Rectal smooth muscle tissue (tissue), 1 donor: Measurements from ENCODE around the gene SNAPC1.
A peak's percentile ranks its signal among the peaks of the same experiment; 100 is the strongest.

Experiments
- H3K27ac ChIP-seq: one replicate; pipeline ENCODE4 v1.7.0; 2013; ENCODE audit warnings: low read depth, low read length, inconsistent platforms
- H3K27me3 ChIP-seq: one replicate; pipeline ENCODE4 v1.7.0; 2013; ENCODE audit warnings: low read length; ENCODE audit not compliant: control insufficient read depth, insufficient read depth
- H3K36me3 ChIP-seq: one replicate; pipeline ENCODE4 v1.7.0; 2013; ENCODE audit warnings: low read length; ENCODE audit not compliant: control insufficient read depth, insufficient read depth
- H3K4me1 ChIP-seq: one replicate; pipeline ENCODE4 v1.7.0; 2013; ENCODE audit warnings: low read length; ENCODE audit not compliant: control insufficient read depth, insufficient read depth
- H3K4me3 ChIP-seq: one replicate; pipeline ENCODE4 v1.7.0; 2013; ENCODE audit warnings: low read length
- H3K9ac ChIP-seq: one replicate; pipeline ENCODE4 v1.7.0; 2013; ENCODE audit warnings: low read length

Gene SNAPC1

GRCh38 chr14:61774861-61775260 lies 12.6 kb downstream of the SNAPC1 start:
- no peaks in the 10 kb centered on the region for H3K4me1 ChIP-seq
- no peak overlapping the region for H3K9ac ChIP-seq
- H3K27ac ChIP-seq, result no peak overlapping the region
- H3K27me3 ChIP-seq, result no peaks in the 10 kb centered on the region
- peaks cover 3% of the 10 kb centered on the region for H3K36me3 ChIP-seq
- no peak overlapping the region for H3K4me3 ChIP-seq

DNA sequence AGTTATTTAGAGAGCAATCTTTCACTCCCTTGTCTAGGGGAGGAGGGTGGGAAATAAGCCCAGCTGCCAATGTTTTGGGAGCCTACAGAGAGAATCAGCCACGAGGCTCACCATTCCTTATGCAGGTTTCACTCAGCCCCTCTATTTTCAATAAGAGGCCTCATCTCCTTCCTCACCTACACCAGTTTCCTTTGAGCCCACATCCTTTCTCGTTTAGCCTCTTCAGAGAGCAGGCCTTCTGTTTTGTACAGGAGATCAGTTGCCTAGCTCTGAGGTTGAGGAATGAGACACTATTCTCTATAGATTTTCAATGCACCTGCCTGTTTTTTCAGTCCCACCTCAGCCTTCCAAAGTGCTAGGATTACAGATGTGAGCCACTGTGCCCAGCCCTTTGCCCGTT lies 17.9 kb downstream of the SNAPC1 start:
- H3K36me3 ChIP-seq, result no peaks in the 10 kb centered on the region
- no peaks in the 10 kb centered on the region for H3K27me3 ChIP-seq
- no peaks in the 10 kb centered on the region for H3K4me1 ChIP-seq
- H3K9ac ChIP-seq, result no peak overlapping the region
- no peak overlapping the region for H3K27ac ChIP-seq
- H3K4me3 ChIP-seq, result no peak overlapping the region

GRCh38 chr14:61797309-61797708 lies 35.1 kb downstream of the SNAPC1 start:
- H3K4me3 ChIP-seq, result no peak overlapping the region
- H3K9ac ChIP-seq, result no peak overlapping the region
- no peak overlapping the region for H3K27ac ChIP-seq
- H3K27me3 ChIP-seq, result no peaks in the 10 kb centered on the region
- no peaks in the 10 kb centered on the region for H3K4me1 ChIP-seq
- H3K36me3 ChIP-seq, result no peaks in the 10 kb centered on the region

DNA sequence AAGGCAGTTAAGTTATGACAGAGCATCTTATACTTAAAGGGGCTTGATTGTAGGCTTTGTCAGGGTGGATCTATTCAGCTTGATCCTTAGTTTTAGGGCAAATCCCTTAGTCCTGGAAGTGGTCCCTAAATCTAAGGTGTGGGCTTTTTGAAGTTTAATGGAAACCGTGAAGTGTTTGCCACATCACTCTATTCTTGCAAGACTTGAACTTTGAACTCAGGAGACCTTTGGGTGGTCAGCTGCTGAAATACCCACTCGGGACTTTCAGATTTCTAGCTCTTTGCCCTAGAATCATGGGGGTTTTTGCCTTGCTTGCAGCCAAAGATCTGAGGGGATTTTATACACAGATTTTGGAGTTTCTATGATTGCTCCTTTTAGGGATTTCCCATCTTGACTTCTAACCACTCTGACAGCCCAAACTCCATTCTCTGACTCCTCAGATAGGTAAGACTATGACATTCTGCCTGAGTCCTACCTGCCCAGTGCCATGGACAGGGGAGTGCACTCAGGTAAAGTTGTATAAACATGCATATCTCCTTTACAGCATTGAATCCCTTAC lies 39.9 kb downstream of the SNAPC1 start:
- Histone ChIP-seq H3K36me3 (no peaks in the 10 kb centered on the region), H3K27me3 (no peaks in the 10 kb centered on the region), H3K27ac (no peak overlapping the region), H3K9ac (no peak overlapping the region), H3K4me3 (no peak overlapping the region), H3K4me1 (no peaks in the 10 kb centered on the region)

GRCh38 chr14:61803755-61804154 lies 41.5 kb downstream of the SNAPC1 start:
- Histone ChIP-seq H3K36me3 (no peaks in the 10 kb centered on the region), H3K4me1 (no peaks in the 10 kb centered on the region), H3K27ac (no peak overlapping the region), H3K27me3 (no peaks in the 10 kb centered on the region), H3K9ac (no peak overlapping the region), H3K4me3 (no peak overlapping the region)

DNA sequence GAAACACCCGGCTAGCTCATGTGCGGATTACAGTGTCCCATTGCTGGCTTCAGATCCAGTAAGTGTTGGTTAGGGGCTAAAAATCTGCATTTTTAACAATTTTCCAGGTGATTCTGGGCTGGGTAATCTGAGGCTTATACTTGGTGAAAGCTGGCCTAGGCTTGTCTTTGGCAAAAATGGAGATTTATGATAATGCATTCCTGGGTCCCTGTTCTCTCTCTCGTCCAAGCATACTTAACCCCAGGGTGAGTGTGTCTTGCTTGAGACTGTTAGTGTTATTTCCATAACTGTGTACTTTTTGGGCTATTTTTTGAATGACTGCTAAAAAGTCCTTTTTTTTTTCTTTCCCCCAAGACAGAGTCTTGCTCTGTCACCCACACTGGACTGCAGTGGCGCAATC lies 43.2 kb downstream of the SNAPC1 start:
- Histone ChIP-seq H3K27me3 (no peaks in the 10 kb centered on the region), H3K4me1 (no peaks in the 10 kb centered on the region), H3K27ac (no peak overlapping the region), H3K36me3 (no peaks in the 10 kb centered on the region), H3K4me3 (no peak overlapping the region), H3K9ac (no peak overlapping the region)

- H3K4me3 ChIP-seq, result no peak overlapping the region
- no peaks in the 10 kb centered on the region for H3K4me1 ChIP-seq
- H3K36me3 ChIP-seq, result no peaks in the 10 kb centered on the region
- no peak overlapping the region for H3K27ac ChIP-seq
- no peak overlapping the region for H3K9ac ChIP-seq
- H3K27me3 ChIP-seq, result peaks cover 8% of the 10 kb centered on the region
These were observed 49.7 kb downstream of the SNAPC1 start for GRCh38 chr14:61811882-61812346.

DNA sequence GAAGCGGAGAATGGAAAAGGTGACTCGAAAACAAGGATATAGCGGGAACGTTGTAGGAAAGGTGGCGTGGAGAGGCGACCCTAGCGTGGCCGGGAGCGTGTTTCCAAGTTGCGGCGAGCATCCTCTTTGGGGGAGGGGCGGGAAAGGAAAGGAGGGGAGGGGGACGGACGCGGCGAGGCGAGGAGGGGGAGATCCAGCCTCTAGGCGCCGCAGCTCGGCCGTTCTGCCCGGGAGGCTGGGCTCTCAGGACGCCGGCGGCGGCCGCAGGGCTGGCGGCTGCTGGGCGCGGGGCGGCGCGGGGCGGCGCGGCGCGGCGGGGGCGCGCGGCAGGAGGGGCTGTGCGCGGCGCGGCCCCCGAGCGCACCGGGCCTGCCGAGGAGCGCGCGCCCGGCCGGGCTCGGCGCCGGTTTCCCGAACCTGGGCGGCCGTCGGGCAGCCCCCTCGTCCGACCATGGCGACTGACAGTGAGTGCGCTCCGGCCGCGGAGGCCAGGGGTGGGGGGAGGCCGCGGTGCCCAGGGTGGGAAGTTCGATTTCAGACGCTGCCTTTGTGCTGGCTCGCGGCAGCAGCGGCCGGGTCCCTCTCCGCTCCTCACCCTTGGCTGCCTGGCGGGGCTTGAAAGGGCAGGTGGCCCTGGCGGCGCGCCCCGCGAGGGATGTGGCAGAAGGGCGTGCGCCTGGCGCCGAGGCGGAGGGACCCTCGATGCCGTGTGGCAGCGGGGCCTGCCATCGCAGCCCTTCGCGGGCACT lies 50.3 kb downstream of the SNAPC1 start, which contains the start of gene SYT16:
Gene SYT16 (plus strand): TSS at position 357 of the 749 bp plus-strand sequence.
- Histone ChIP-seq H3K27ac (no peak within 1 kb of the TSS), H3K4me3 (peak within 1 kb of the TSS; percentile 44), H3K36me3 (no peaks in the 10 kb centered on the region), H3K27me3 (peaks cover 8% of the 10 kb centered on the region), H3K9ac (no peak within 1 kb of the TSS), H3K4me1 (no peaks in the 10 kb centered on the region)

- Histone ChIP-seq H3K4me3 (peak overlapping the region; percentile 44), H3K4me1 (no peaks in the 10 kb centered on the region), H3K27me3 (peaks cover 8% of the 10 kb centered on the region), H3K36me3 (no peaks in the 10 kb centered on the region), H3K27ac (no peak overlapping the region), H3K9ac (no peak overlapping the region)
These were observed 50.9 kb downstream of the SNAPC1 start for GRCh38 chr14:61813096-61813606.

- Histone ChIP-seq H3K36me3 (no peaks in the 10 kb centered on the region), H3K27ac (no peak overlapping the region), H3K27me3 (no peaks in the 10 kb centered on the region)
These were observed 60.2 kb downstream of the SNAPC1 start for GRCh38 chr14:61822458-61822857.

DNA sequence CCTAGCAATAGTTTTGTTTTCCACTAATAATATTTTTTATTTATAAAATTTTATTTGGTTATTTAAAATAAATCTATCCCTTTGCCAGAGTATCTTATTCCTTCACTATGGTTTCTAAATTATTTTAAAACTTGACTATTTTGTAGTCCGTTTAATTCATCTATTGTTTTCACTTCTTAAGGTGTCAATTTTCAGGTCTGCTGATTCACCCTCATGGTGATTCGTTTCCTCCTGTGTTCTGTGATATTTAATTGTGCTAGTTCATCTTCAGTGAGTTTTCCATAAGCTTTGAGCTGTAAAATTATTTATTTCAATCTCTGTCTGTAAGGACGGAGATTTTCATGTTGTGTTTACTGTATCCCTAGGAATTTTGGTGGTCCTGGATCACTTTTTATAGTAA lies 70.6 kb downstream of the SNAPC1 start:
- Histone ChIP-seq H3K27ac (no peak overlapping the region), H3K36me3 (no peaks in the 10 kb centered on the region), H3K4me1 (no peaks in the 10 kb centered on the region), H3K9ac (no peak overlapping the region), H3K4me3 (no peak overlapping the region), H3K27me3 (no peaks in the 10 kb centered on the region)

More at GRCh38 chr14:61822458-61822857, 60.2 kb downstream of the SNAPC1 start:
- Histone ChIP-seq H3K9ac (no peak overlapping the region), H3K4me3 (no peak overlapping the region), H3K4me1 (no peaks in the 10 kb centered on the region)

DNA sequence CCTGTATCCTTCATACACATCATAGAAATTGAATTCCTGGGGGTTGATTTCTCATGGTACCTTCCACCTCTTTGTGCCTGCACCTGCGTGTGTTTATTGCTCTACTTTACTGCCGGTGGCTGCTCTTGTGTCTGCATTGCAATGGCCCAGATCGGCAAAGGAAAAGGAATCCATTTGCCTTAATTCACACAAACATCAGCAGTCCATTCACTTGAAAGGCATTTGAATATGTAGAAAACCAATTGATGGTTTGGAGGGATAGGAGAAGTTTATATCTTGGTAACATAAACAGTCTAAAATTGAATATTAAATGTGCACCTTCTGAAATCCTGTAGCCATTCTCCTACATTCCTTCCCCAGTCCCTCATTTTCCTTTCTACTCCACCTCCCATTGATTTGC lies 74.0 kb downstream of the SNAPC1 start:
- H3K9ac ChIP-seq, result no peak overlapping the region
- no peaks in the 10 kb centered on the region for H3K27me3 ChIP-seq
- no peak overlapping the region for H3K27ac ChIP-seq
- H3K4me3 ChIP-seq, result no peak overlapping the region
- H3K36me3 ChIP-seq, result no peaks in the 10 kb centered on the region
- no peaks in the 10 kb centered on the region for H3K4me1 ChIP-seq

DNA sequence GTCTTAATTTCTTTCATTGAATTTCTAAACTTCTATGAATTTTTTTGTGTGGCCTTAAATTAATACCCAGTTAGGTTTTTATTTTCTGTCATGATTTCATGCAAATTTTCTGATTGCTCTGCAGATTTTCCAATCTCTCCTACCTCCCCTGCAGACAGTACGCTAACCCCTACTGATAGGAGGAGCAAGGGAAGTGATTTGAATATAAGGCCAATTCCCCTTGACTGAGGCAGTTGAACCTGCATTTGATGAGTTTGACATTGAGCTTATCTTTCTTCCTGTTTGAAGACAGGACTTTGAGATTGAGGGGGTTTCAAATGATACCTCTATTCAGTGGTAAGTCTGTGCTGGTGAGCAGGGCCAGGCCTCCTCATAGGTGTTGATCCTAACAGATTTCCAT lies 74.6 kb downstream of the SNAPC1 start:
- Histone ChIP-seq H3K36me3 (no peaks in the 10 kb centered on the region), H3K4me3 (no peak overlapping the region), H3K27me3 (no peaks in the 10 kb centered on the region), H3K27ac (no peak overlapping the region), H3K9ac (no peak overlapping the region), H3K4me1 (no peaks in the 10 kb centered on the region)
